Measurements from ENCODE around the gene SSH3.

SSH3 gene

GRCh38 chr11:67293090-67293489 lies 10.2 kb upstream of the SSH3 start:
- DNase-seq (ENCODE audit: low spot score) = peak; percentile 97

DNA sequence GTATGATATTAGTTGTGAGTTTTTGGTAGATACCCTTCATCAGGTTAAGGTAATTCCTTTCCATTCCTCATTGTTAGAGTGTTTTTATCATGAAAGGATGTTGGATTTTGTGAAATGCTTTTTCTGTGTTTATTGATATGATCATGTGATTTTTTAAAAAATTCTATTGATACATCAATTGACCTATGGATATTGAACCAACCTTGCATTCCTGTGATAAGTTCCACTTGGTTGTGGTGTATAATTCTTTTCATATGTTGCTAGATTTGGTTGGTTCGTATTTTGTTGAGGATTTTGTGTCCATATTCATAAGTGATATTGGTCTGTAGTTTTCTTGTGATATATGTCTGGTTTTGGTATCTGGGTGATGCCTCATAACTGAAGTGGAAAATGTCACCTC lies 7.5 kb upstream of the SSH3 start:
- no peak for DNase-seq (ENCODE audit: low spot score)

- no peak for DNase-seq (ENCODE audit: low spot score)
These were observed 4.5 kb upstream of the SSH3 start for GRCh38 chr11:67298786-67299185.

- no peak for DNase-seq (ENCODE audit: low spot score)
These were observed 3.7 kb upstream of the SSH3 start for GRCh38 chr11:67299471-67300191.

- no peak for DNase-seq (ENCODE audit: low spot score)
These were observed 3.0 kb upstream of the SSH3 start for GRCh38 chr11:67300256-67300755.

- no peak for DNase-seq (ENCODE audit: low spot score)
These were observed 2.5 kb upstream of the SSH3 start for GRCh38 chr11:67300756-67301312.

- DNase-seq (ENCODE audit: low spot score) = no peak
These were observed 1.9 kb upstream of the SSH3 start for GRCh38 chr11:67301313-67301921.

DNA sequence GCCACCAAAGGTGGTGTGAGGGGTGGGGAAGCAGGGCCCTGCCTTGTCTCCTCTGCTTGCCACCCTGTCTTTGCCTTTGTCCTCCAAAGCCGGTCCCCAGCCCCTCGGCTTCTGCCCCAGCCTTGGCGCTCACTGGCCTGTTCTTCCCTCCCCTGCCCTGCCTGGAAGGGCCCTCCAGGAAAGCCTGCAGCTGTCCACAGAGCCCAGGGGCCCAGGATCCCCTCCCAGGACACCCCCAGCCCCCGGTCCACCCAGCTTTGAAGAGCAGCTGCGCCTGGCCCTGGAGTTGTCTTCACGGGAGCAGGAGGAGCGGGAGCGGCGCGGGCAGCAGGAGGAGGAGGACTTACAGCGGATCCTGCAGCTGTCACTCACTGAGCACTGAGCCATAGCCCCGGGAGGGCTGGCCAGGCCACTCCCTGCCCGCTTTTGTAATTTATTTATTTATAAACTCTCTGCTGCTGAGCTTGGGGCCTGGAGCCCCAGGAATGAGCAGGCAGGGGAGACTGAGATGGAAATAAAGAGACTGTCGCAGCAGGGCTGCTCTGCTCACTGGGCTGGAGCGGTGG lies 1.3 kb upstream of the SSH3 start:
- DNase-seq (ENCODE audit: low spot score) = peak; percentile 57

GRCh38 chr11:67302571-67303131 lies 679 bp upstream of the SSH3 start:
- DNase-seq (ENCODE audit: low spot score) = no peak

DNA sequence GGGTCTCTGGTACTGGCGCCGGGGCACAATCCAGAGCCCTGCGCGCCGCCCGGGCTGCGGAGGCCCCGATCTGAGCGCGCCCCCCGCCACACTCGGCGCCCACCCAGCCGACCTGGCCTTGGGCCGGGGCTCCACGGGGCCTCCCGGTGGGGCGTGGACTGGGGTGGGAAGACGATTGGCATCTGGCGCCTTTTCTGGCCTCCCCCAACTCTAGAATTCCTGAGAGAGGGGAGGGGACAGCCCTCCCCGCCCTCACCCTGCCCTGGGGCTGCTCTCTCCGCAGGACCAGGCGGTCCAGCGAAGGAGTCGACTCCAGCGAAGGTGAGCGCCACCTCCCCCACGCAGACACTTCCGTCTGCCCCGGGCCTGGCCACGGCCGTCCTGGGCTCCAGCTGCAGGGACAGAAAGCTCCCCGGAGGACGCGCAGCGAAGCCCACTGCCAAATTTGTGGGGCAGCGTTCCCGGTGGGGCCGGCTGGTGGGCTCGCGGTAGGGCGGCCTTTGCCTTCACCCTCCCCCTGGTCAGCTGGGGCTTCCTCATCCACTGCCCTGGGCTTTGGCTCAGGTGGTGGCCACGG lies 593 bp downstream of the SSH3 start:
- no peak for DNase-seq (ENCODE audit: low spot score)

GRCh38 chr11:67304511-67305113 lies 1.3 kb downstream of the SSH3 start:
- no peak for DNase-seq (ENCODE audit: low spot score)

- DNase-seq (ENCODE audit: low spot score) = no peak
These were observed 3.6 kb downstream of the SSH3 start for GRCh38 chr11:67306769-67307544.

DNA sequence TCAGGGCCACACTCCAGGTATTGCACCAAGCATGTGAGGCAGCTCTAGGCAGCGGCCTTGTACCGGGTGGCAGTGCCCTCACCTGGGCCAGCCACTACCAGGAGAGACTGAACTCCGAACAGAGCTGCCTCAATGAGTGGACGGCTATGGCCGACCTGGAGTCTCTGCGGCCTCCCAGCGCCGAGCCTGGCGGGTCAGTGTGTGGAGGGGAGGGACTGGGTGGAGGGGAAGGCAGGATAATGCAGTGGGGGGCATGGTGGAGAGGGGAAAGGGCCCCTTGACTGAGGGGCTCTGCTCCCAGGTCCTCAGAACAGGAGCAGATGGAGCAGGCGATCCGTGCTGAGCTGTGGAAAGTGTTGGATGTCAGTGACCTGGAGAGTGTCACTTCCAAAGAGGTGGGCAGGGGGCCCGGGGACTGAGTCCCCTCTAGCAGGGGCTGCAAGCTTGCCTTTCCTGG lies 4.2 kb downstream of the SSH3 start:
- no peak for DNase-seq (ENCODE audit: low spot score)

- DNase-seq (ENCODE audit: low spot score) = no peak
These were observed 4.9 kb downstream of the SSH3 start for GRCh38 chr11:67308031-67308866.

GRCh38 chr11:67309166-67309565 lies 5.8 kb downstream of the SSH3 start:
- no peak for DNase-seq (ENCODE audit: low spot score)

DNA sequence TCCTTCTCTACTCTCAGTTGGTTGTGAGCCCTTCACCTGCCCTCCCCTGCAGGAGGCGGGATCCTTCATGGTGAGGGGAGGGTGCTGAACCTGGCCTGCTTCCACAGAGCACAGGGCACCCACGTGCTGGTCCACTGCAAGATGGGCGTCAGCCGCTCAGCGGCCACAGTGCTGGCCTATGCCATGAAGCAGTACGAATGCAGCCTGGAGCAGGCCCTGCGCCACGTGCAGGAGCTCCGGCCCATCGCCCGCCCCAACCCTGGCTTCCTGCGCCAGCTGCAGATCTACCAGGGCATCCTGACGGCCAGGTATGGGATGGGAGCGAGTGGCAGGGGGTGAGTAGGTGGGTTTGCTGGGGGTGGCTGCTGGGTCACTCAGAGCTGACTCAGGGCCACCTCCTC lies 6.3 kb downstream of the SSH3 start:
- no peak for DNase-seq (ENCODE audit: low spot score)

GRCh38 chr11:67310246-67311050 lies 7.1 kb downstream of the SSH3 start:
- DNase-seq (ENCODE audit: low spot score) = no peak

DNA sequence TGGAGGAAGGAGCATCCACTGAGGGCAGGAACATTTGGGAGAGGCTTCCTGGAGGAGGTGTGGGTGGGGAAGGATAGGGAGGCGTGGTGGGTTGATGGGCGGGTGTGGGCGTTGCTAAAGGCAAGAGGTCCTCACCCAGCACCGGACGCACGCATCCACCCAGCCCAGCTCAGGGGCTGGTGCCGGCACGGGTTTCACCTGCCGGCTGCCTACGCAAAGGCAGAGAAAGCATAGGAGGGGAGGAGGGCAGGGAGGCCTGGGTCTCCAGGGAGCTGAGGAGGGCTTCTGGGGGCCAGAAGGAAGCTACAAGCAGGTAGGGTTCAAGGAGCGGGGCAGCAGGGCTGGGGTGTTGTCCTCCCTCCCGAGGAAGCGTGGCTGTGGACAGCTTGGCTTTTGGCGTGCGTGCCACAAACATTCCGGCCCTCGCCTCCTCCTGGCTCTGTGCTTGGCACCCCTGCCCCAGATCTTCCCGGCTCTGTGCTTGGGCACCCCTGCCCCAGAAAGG lies 7.8 kb downstream of the SSH3 start:
- DNase-seq (ENCODE audit: low spot score) = no peak

DNA sequence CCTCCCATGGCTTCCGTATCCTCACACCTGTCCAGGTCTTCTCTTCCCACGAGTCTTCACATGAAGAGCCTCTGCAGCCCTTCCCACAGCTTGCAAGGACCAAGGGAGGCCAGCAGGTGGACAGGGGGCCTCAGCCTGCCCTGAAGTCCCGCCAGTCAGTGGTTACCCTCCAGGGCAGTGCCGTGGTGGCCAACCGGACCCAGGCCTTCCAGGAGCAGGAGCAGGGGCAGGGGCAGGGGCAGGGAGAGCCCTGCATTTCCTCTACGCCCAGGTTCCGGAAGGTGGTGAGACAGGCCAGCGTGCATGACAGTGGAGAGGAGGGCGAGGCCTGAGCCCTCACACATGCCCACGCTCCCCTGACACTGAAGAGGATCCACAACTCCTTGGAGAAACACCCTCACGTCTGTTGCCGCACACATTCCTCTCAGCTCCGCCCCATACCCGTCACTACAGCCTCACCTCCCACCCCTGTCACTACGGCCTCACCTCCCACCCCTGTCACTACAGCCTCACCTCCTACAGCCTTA lies 8.3 kb downstream of the SSH3 start:
- no peak for DNase-seq (ENCODE audit: low spot score)

All from RKO (cell line).